Kidney capillary endothelial cell (primary cell): ENCODE results near the gene DXO.
"Not testable (repeated sequence)": the region's sequence is repeated elsewhere in the genome, so short reads cannot be mapped to it uniquely, and the experiment has no call there.

Source experiments
- DNase-seq: peaks from one replicate; pipeline ENCODE4 v3.0.0-alpha.2; 2018; ENCODE audit warnings: low spot score

DXO gene

GRCh38 chr6:31980195-31980876 is 8.4 kb upstream of the DXO start:
- DNase-seq: not testable (repeated sequence)

- DNase-seq: no peak
These were observed 7.4 kb upstream of the DXO start for GRCh38 chr6:31979238-31979898.

- no peak for DNase-seq
These were observed 6.9 kb upstream of the DXO start for GRCh38 chr6:31978831-31979230.

GRCh38 chr6:31977816-31978431 is 6.0 kb upstream of the DXO start:
- no peak for DNase-seq

- not testable (repeated sequence) for DNase-seq
These were observed 4.1 kb upstream of the DXO start for GRCh38 chr6:31976065-31976464.

GRCh38 chr6:31972709-31973350 is 892 bp upstream of the DXO start:
- DNase-seq: peak; percentile 14

GRCh38 chr6:31971279-31971992 is 502 bp downstream of the DXO start:
- DNase-seq: no peak

- no peak for DNase-seq
These were observed 1.2 kb downstream of the DXO start for GRCh38 chr6:31970604-31971271.

- no peak for DNase-seq
These were observed 2.0 kb downstream of the DXO start for GRCh38 chr6:31969712-31970603.

- no peak for DNase-seq
These were observed 2.9 kb downstream of the DXO start for GRCh38 chr6:31968791-31969711.

- no peak for DNase-seq
These were observed 3.6 kb downstream of the DXO start for GRCh38 chr6:31968326-31968725.

GRCh38 chr6:31967926-31968320 is 4.0 kb downstream of the DXO start:
- no peak for DNase-seq

GRCh38 chr6:31966997-31967925 is 4.7 kb downstream of the DXO start:
- DNase-seq: no peak

GRCh38 chr6:31966506-31966905 is 5.4 kb downstream of the DXO start:
- DNase-seq: no peak

- DNase-seq: no peak
These were observed 6.2 kb downstream of the DXO start for GRCh38 chr6:31965700-31966099.

- no peak for DNase-seq
These were observed 8.0 kb downstream of the DXO start for GRCh38 chr6:31963921-31964320.

GRCh38 chr6:31961616-31962015 is 10.3 kb downstream of the DXO start:
- no peak for DNase-seq
